ENCODE data around the gene CPE.

Gene CPE

GRCh38 chr4:165410214-165410613, 31.4 kb downstream of the CPE start:
- DNase-seq (ENCODE audit: low read depth), result no peak
- no peak overlapping the region for H3K4me3 ChIP-seq (ENCODE audit: control insufficient read depth, low read depth, low read length)
- TF ChIP-seq CTCF (IDR thresholded peaks at IDR 0.05; ENCODE audit: control insufficient read depth, insufficient read depth, low read depth, low read length, missing control alignments), result no peak

- no peak overlapping the region for H3K4me3 ChIP-seq (ENCODE audit: control insufficient read depth, low read depth, low read length)
- TF ChIP-seq CTCF (IDR thresholded peaks at IDR 0.05; ENCODE audit: control insufficient read depth, insufficient read depth, low read depth, low read length, missing control alignments), result no peak
- DNase-seq (ENCODE audit: low read depth), result no peak
These were observed 37.1 kb downstream of the CPE start for GRCh38 chr4:165415910-165416309.

- DNase-seq (ENCODE audit: low read depth), result no peak
- no peak overlapping the region for H3K4me3 ChIP-seq (ENCODE audit: control insufficient read depth, low read depth, low read length)
- TF ChIP-seq CTCF (IDR thresholded peaks at IDR 0.05; ENCODE audit: control insufficient read depth, insufficient read depth, low read depth, low read length, missing control alignments), result no peak
These were observed 39.3 kb downstream of the CPE start for GRCh38 chr4:165418073-165418472.

- no peak for DNase-seq (ENCODE audit: low read depth)
- H3K4me3 ChIP-seq (ENCODE audit: control insufficient read depth, low read depth, low read length), result no peak overlapping the region
- TF ChIP-seq CTCF (IDR thresholded peaks at IDR 0.05; ENCODE audit: control insufficient read depth, insufficient read depth, low read depth, low read length, missing control alignments), result no peak
These were observed 46.8 kb downstream of the CPE start for GRCh38 chr4:165425629-165426028.

- H3K4me3 ChIP-seq (ENCODE audit: control insufficient read depth, low read depth, low read length), result no peak overlapping the region
- no peak for DNase-seq (ENCODE audit: low read depth)
- no peak for TF ChIP-seq CTCF (IDR thresholded peaks at IDR 0.05; ENCODE audit: control insufficient read depth, insufficient read depth, low read depth, low read length, missing control alignments)
These were observed 47.5 kb downstream of the CPE start for GRCh38 chr4:165426331-165426730.

- no peak for DNase-seq (ENCODE audit: low read depth)
- no peak for TF ChIP-seq CTCF (IDR thresholded peaks at IDR 0.05; ENCODE audit: control insufficient read depth, insufficient read depth, low read depth, low read length, missing control alignments)
- H3K4me3 ChIP-seq (ENCODE audit: control insufficient read depth, low read depth, low read length), result no peak overlapping the region
These were observed 48.0 kb downstream of the CPE start for GRCh38 chr4:165426823-165427222.

GRCh38 chr4:165428957-165429356, 50.1 kb downstream of the CPE start:
- H3K4me3 ChIP-seq (ENCODE audit: control insufficient read depth, low read depth, low read length), result no peak overlapping the region
- no peak for TF ChIP-seq CTCF (IDR thresholded peaks at IDR 0.05; ENCODE audit: control insufficient read depth, insufficient read depth, low read depth, low read length, missing control alignments)
- no peak for DNase-seq (ENCODE audit: low read depth)

Measured in AG09309 (cell line).